Stomach (tissue), 9 donors: ENCODE results near the gene HOXC12. TPM values are rescaled to one million over a fixed set of nuclear protein-coding genes. Genes with fewer than 3 reads are reported as not detected.

Source experiments
- DNase-seq, 2 donors: peaks; one replicate each; pipeline versions ENCODE4 v3.0.0 to v3.0.0-alpha.2; 2013 to 2019
- H3K27ac ChIP-seq, 5 donors: fragments of 200-600 bp in 4 of 5; sonication (generic) in 4 of 5; one replicate each; pipeline ENCODE4 v1.5.1; 2013 to 2019; ENCODE audit warnings: mild to moderate bottlenecking in 1 of 5, moderate library complexity in 1 of 5
- H3K27me3 ChIP-seq, 3 donors: fragments of 200-600 bp; sonication (generic); one replicate each; pipeline ENCODE4 v1.5.1; 2017 to 2019; ENCODE audit warnings: mixed run types in 1 of 3
- H3K36me3 ChIP-seq, 4 donors: fragments of 200-600 bp; sonication (generic); 1 replicate in 3 of 4; 2 replicates in 1 of 4; pipeline ENCODE4 v1.5.1; 2016 to 2019
- H3K4me1 ChIP-seq, 4 donors: fragments of 200-600 bp; sonication (generic); one replicate each; pipeline ENCODE4 v1.5.1; 2016 to 2019
- H3K4me3 ChIP-seq, 4 donors: fragments of 200-600 bp; sonication (generic) in 3 of 4; one replicate each; pipeline ENCODE4 v1.5.1; 2016 to 2019; ENCODE audit warnings: mild to moderate bottlenecking in 1 of 4
- H3K9me3 ChIP-seq, 4 donors: fragments of 200-600 bp; sonication (generic); one replicate each; pipeline ENCODE4 v1.5.1; 2016 to 2019
- EP300 ChIP-seq: sonication (generic); formaldehyde crosslinking; IDR thresholded peaks from one replicate; pipeline ENCODE4 v1.6.1; 2017; ENCODE audit warnings: antibody characterized with exemption
- POLR2A ChIP-seq, 4 donors: fragments of 450-650 bp; IDR thresholded peaks; one replicate each; pipeline ENCODE4 v1.6.1; 2016; ENCODE audit warnings: antibody characterized with exemption in 4 of 4, control low read depth in 2 of 4, mild to moderate bottlenecking in 1 of 4, moderate library complexity in 1 of 4
- POLR2AphosphoS5 ChIP-seq, 3 donors: sonication (generic); formaldehyde crosslinking; IDR thresholded peaks; one replicate each; pipeline ENCODE4 v1.6.1; 2016; ENCODE audit warnings: antibody characterized with exemption in 3 of 3
- WGBS, 5 donors: extraction: QIAGEN DNeasy Blood & Tissue Kit in 3 of 5; methylation state at CpG; one replicate each; pipeline versions ENCODE4 v1.1.5 to v1.1.7; 2013 to 2018; 5-methylcytosine and 5-hydroxymethylcytosine counted together
- intact Hi-C: fragments of 100-400 bp; cut with DNase I; formaldehyde crosslinking; loops from one replicate; pipeline ENCODE4 v1.15.1; 2023; ENCODE audit warnings: low total_unique reads
- polyA plus RNA-seq, 3 donors: library from polyadenylated mRNA; stranded (reverse); fragments of 200-250 nt; gene quantifications; one replicate each; pipeline ENCODE4 v1.2.3, GENCODE V29; 2013
- total RNA-seq, 5 donors: library from RNA; depleted of rRNA; stranded (reverse); fragments of >200 nt; gene quantifications; one replicate each; pipeline versions ENCODE4 v1.1.0 to v1.2.3, GENCODE V29; 2014 to 2016
- TF ChIP-seq, protein P1 (sequence below), 7 experiments: fragments of 450-650 bp in 4 of 7; fragments of 200-600 bp in 3 of 7; sonication (generic) in 3 of 7; IDR thresholded peaks; one replicate each; pipeline ENCODE4 v1.5.1; 2016 to 2019; ENCODE audit warnings: antibody characterized with exemption in 7 of 7, control low read depth in 2 of 7, mild to moderate bottlenecking in 1 of 7
- donor health status: healthy with polysubstance abuse.
- donor health status: Bipolar disorder and iron deficiency.
- donor health status: healthy.

The HOXC12 gene
- total and polyA plus RNA-seq, 8 donors: not detected

- Histone ChIP-seq H3K4me3 (peak overlapping the region in 2 of 4 donors; percentile 35 to 43), H3K9me3 (peaks cover 0 to 15% (median 0%) of the 10 kb centered on the region in 4 donors), H3K27me3 (peaks cover 47 to 100% (median 100%) of the 10 kb centered on the region in 3 donors), H3K36me3 (no peaks in the 10 kb centered on the region), H3K27ac (no peak overlapping the region), H3K4me1 (peaks cover 23 to 36% (median 30%) of the 10 kb centered on the region in 4 donors)
- TF ChIP-seq, protein P1, sequence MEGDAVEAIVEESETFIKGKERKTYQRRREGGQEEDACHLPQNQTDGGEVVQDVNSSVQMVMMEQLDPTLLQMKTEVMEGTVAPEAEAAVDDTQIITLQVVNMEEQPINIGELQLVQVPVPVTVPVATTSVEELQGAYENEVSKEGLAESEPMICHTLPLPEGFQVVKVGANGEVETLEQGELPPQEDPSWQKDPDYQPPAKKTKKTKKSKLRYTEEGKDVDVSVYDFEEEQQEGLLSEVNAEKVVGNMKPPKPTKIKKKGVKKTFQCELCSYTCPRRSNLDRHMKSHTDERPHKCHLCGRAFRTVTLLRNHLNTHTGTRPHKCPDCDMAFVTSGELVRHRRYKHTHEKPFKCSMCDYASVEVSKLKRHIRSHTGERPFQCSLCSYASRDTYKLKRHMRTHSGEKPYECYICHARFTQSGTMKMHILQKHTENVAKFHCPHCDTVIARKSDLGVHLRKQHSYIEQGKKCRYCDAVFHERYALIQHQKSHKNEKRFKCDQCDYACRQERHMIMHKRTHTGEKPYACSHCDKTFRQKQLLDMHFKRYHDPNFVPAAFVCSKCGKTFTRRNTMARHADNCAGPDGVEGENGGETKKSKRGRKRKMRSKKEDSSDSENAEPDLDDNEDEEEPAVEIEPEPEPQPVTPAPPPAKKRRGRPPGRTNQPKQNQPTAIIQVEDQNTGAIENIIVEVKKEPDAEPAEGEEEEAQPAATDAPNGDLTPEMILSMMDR (IDR thresholded peaks at IDR 0.05): no peak
- TF ChIP-seq POLR2AphosphoS5 (IDR thresholded peaks at IDR 0.05): no peak
- intact Hi-C loops: no loop called here
- no peak for DNase-seq
- WGBS, 5 donors: 5 to 13% (median 6%) methylated on average over 51 to 71 of the region's 71 CpGs
Observed at GRCh38 chr12:53973236-53974042, 18.7 kb downstream of the HOXC12 start.

DNA sequence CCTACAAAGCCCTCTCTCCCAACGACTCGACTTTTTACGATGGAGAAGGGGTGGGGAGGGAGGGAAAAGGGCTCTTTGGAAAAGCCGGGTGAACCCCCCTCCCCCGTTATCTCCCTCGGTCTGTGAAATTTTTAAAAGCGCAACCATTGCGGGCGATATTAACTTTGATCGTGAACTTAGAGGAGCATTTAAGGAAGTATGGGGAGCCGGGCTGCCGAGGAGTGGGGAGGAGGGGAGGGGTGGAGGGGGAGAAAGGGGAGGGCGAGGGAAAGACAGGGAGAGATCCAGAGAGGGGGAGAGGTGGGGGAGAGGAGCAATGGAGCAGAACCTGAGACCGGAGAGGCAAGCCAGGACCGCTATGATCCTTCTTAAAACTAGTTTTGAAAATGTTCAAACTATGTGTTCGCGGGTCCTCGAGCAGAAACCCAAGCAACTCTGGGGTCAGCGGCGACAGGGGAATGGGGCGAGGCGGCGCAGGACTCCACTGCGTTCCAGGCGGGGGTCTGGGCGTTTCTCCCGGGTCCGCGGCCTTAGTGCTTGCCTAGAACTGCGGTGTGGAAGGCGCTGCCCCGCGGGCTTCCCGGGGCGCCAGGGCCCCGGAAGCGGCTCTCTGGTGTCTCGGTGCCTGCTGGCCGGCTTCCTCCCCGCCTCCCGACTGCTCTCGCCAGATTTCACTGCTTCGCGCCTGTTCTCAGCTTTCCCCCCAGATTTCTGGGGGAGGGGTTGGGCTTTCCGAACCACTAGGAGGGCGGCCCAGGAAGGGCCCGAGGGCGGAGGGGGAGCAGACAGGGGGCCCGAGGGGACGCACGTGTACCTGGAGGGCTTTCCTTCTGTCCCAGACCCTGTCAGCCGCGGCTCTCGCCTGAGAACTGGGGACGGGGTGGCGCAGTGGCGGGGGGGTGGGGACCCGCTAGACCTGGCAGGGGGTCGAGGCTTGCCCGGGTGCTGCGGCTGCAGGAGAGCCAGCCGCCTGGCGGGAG, 19.7 kb downstream of the HOXC12 start, which contains the start of gene HOTAIR:
Gene HOTAIR, minus strand, starts transcription at position 871 of the 980 bp plus-strand sequence.
- intact Hi-C loops: no loop called here
- 2 to 4% (median 3%) methylated on average over 33 to 63 of the region's 63 CpGs for WGBS, 5 donors
- Histone ChIP-seq H3K4me3 (peak within 1 kb of the TSS; percentile 17 to 43 (median 26)), H3K27me3 (peaks cover 43 to 100% (median 100%) of the 10 kb centered on the region in 3 donors), H3K36me3 (no peaks in the 10 kb centered on the region), H3K4me1 (peaks cover 23 to 40% (median 30%) of the 10 kb centered on the region in 4 donors), H3K9me3 (peaks cover 0 to 15% (median 0%) of the 10 kb centered on the region in 4 donors), H3K27ac (no peak within 1 kb of the TSS)
- DNase-seq: no peak
- no peak for TF ChIP-seq EP300
- TF ChIP-seq POLR2AphosphoS5 (IDR thresholded peaks at IDR 0.05): no peak
- TF ChIP-seq POLR2A (IDR thresholded peaks at IDR 0.05): no peak
- TF ChIP-seq, protein P1 (IDR thresholded peaks at IDR 0.05): no peak

GRCh38 chr12:53975064-53975471, 20.4 kb downstream of the HOXC12 start:
- WGBS, 5 donors: 2 to 9% (median 4%) methylated on average over 15 to 24 of the region's 25 CpGs
- peak overlapping the region in 2 of 4 donors; percentile 35 to 43 for H3K4me3 ChIP-seq
- peaks cover 23 to 40% (median 30%) of the 10 kb centered on the region in 4 donors for H3K4me1 ChIP-seq
- DNase-seq: no peak
- H3K27me3 ChIP-seq: peaks cover 36 to 100% (median 100%) of the 10 kb centered on the region in 3 donors
- intact Hi-C loops: no loop called here
- H3K27ac ChIP-seq: no peak overlapping the region
- no peaks in the 10 kb centered on the region for H3K36me3 ChIP-seq
- H3K9me3 ChIP-seq: peaks cover 0 to 15% (median 0%) of the 10 kb centered on the region in 4 donors
- TF ChIP-seq EP300 (no peak), POLR2A (IDR thresholded peaks at IDR 0.05) (no peak), POLR2AphosphoS5 (IDR thresholded peaks at IDR 0.05) (no peak)
- TF ChIP-seq, protein P1 (IDR thresholded peaks at IDR 0.05): no peak
